Natural killer cell (primary cell): ENCODE measurements around the gene API5. TPM values are rescaled to one million over a fixed set of nuclear protein-coding genes. Genes with fewer than 3 reads are reported as not detected.

Source experiments
- ATAC-seq, 3 donors: fragments of 150-1000 bp in 2 of 3; fragments of 200-7000 bp in 1 of 3; cut with Tn5 transposase; 1 replicate in 1 of 3; 2 replicates in 2 of 3; pipeline ENCODE4 v1.10.0; 2021; ENCODE audit warnings: mild to moderate bottlenecking in 2 of 3, moderate library complexity in 2 of 3
- DNase-seq, 2 donors: peaks; one replicate each; pipeline versions ENCODE4 v3.0.0 to v3.0.0-alpha.2; 2013 to 2021; ENCODE audit warnings: mixed read lengths in 1 of 2
- H3K27ac ChIP-seq: one replicate; pipeline ENCODE4 v1.5.1; 2013; ENCODE audit warnings: mild to moderate bottlenecking, low read length
- H3K27me3 ChIP-seq: one replicate; pipeline ENCODE4 v1.6.1; 2013; ENCODE audit warnings: low read length; ENCODE audit not compliant: control insufficient read depth, insufficient read depth
- H3K36me3 ChIP-seq: one replicate; pipeline ENCODE4 v1.6.1; 2013; ENCODE audit warnings: low read length; ENCODE audit not compliant: control insufficient read depth, insufficient read depth
- H3K4me1 ChIP-seq: one replicate; pipeline ENCODE4 v1.6.1; 2013; ENCODE audit warnings: low read length; ENCODE audit not compliant: control insufficient read depth, insufficient read depth
- H3K4me3 ChIP-seq: one replicate; pipeline ENCODE4 v1.5.1; 2013; ENCODE audit warnings: low read length
- H3K9me3 ChIP-seq: one replicate; pipeline ENCODE4 v1.6.1; 2013; ENCODE audit warnings: low read length; ENCODE audit not compliant: control insufficient read depth, insufficient read depth
- H3K27ac Mint-ChIP-seq, 2 donors: one replicate each; pipeline ENCODE4 v1.8.0; 2022; ENCODE audit warnings: mild to moderate bottlenecking in 2 of 2, mixed read lengths in 2 of 2, moderate library complexity in 1 of 2
- H3K27me3 Mint-ChIP-seq, 2 donors: one replicate each; pipeline ENCODE4 v1.8.0; 2022; ENCODE audit warnings: low read depth in 2 of 2, mixed read lengths in 2 of 2
- H3K36me3 Mint-ChIP-seq: one replicate; pipeline ENCODE4 v1.8.0; 2022; ENCODE audit warnings: mixed read lengths
- H3K4me1 Mint-ChIP-seq, 2 donors: one replicate each; pipeline ENCODE4 v1.8.0; 2022; ENCODE audit warnings: mixed read lengths in 2 of 2
- H3K4me3 Mint-ChIP-seq: one replicate; pipeline ENCODE4 v1.8.0; 2022; ENCODE audit warnings: mild to moderate bottlenecking, moderate library complexity, mixed read lengths
- H3K9me3 Mint-ChIP-seq, 2 donors: one replicate each; pipeline ENCODE4 v1.8.0; 2022; ENCODE audit warnings: mixed read lengths in 2 of 2
- WGBS: methylation state at CpG from one replicate; pipeline ENCODE4 v1.1.7; 2013; ENCODE audit warnings: missing lambda C conversion rate; ENCODE audit not compliant: insufficient coverage; 5-methylcytosine and 5-hydroxymethylcytosine counted together
- intact Hi-C: fragments of 100-400 bp; cut with micrococcal nuclease; formaldehyde crosslinking; loops from one replicate; pipeline ENCODE4 v1.14.2; 2022
- total RNA-seq, 4 donors: library from RNA; stranded (reverse); fragments of 120-200 nt in 1 of 4; gene quantifications; one replicate each; pipeline versions ENCODE4 v1.2.3 to v1.2.4, GENCODE V29; 2013 to 2022
- TF ChIP-seq, protein P1 (sequence below): fragments of 200-600 bp; IDR thresholded peaks from one replicate; pipeline ENCODE4 v1.8.0; 2022; ENCODE audit warnings: antibody characterized with exemption

The API5 gene
- total RNA-seq, 3 donors from 2014 or later (not counting 1 experiment from before 2014, with no cell fraction given) = 61.9 to 80.4 (median 77.2) TPM

DNA sequence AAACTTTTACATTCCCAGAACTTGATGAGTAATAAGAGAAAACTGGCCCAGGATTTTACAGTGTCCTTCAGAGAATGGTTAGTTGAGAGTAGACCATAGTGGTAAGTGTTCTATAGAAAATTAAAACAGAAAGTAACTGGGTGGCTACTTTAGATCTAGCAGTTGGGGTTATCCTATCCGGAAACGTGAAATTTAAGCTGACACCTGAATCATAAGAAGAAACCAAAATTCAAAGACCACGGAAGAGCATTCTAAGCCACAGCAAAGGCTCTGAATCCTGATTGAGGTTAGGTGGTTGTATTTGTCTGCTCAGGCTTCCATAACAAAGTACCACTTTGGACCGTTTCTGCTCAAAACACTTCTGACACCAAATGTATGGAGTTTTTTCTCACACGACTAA is 80.9 kb downstream of the API5 start:
- no peak overlapping the region for H3K4me3 ChIP-seq
- H3K4me1 ChIP-seq = peaks cover 7% of the 10 kb centered on the region
- H3K27me3 ChIP-seq = no peaks in the 10 kb centered on the region
- WGBS = 76% methylated on average over 5 of the region's 5 CpGs
- no peaks in the 10 kb centered on the region for H3K9me3 Mint-ChIP-seq
- ATAC-seq (peak in 1 of 3 donors; percentile 21), DNase-seq (peak in 1 of 2 donors; percentile 33)
- TF ChIP-seq, protein P1, sequence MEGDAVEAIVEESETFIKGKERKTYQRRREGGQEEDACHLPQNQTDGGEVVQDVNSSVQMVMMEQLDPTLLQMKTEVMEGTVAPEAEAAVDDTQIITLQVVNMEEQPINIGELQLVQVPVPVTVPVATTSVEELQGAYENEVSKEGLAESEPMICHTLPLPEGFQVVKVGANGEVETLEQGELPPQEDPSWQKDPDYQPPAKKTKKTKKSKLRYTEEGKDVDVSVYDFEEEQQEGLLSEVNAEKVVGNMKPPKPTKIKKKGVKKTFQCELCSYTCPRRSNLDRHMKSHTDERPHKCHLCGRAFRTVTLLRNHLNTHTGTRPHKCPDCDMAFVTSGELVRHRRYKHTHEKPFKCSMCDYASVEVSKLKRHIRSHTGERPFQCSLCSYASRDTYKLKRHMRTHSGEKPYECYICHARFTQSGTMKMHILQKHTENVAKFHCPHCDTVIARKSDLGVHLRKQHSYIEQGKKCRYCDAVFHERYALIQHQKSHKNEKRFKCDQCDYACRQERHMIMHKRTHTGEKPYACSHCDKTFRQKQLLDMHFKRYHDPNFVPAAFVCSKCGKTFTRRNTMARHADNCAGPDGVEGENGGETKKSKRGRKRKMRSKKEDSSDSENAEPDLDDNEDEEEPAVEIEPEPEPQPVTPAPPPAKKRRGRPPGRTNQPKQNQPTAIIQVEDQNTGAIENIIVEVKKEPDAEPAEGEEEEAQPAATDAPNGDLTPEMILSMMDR = no peak
- H3K27me3 Mint-ChIP-seq = no peaks in the 10 kb centered on the region
- H3K36me3 Mint-ChIP-seq = peaks cover 30% of the 10 kb centered on the region
- no peak overlapping the region for H3K4me3 Mint-ChIP-seq
- peaks cover 0 to 10% of the 10 kb centered on the region in 2 donors for H3K4me1 Mint-ChIP-seq
- peaks cover 61% of the 10 kb centered on the region for H3K36me3 ChIP-seq
- intact Hi-C loops = no loop called here
- no peak overlapping the region for H3K27ac ChIP-seq
- H3K27ac Mint-ChIP-seq = peak overlapping the region; percentile 37 to 40
- no peaks in the 10 kb centered on the region for H3K9me3 ChIP-seq

GRCh38 chr11:43393765-43394355 is 82.1 kb downstream of the API5 start:
- WGBS = 98% methylated on average over 2 of the region's 2 CpGs
- no peak overlapping the region for H3K4me3 Mint-ChIP-seq

More at GRCh38 chr11:43393765-43394355, 82.1 kb downstream of the API5 start:
- ATAC-seq (no peak), DNase-seq (no peak)
- Histone ChIP-seq H3K36me3 (peaks cover 70% of the 10 kb centered on the region), H3K4me3 (no peak overlapping the region), H3K27me3 (no peaks in the 10 kb centered on the region), H3K4me1 (peaks cover 7% of the 10 kb centered on the region), H3K27ac (no peak overlapping the region), H3K9me3 (no peaks in the 10 kb centered on the region)
- Mint-ChIP-seq H3K36me3 (peaks cover 30% of the 10 kb centered on the region), H3K27ac (peak overlapping the region in 1 of 2 donors; percentile 3), H3K27me3 (no peaks in the 10 kb centered on the region), H3K4me1 (peaks cover 0 to 10% of the 10 kb centered on the region in 2 donors), H3K9me3 (no peaks in the 10 kb centered on the region)
- TF ChIP-seq, protein P1 = no peak
- intact Hi-C loops = no loop called here

Other genes starting within 250 kb of the API5 start
- 100 to 1,000 TPM; 100 to 129 (median 101) TPM for gene TTC17, start 46.9 kb downstream of the API5 start, total RNA-seq